Measurements from ENCODE around the gene GTF2A1. TPM values are rescaled to one million over a fixed set of nuclear protein-coding genes. Genes with fewer than 3 reads are reported as not detected.

Gene GTF2A1
- total RNA-seq, 2 experiments from 2014 or later = 46.8 to 48.1 TPM

GRCh38 chr14:81157431-81157830 is 63.3 kb downstream of the GTF2A1 start:
- ChIA-PET POLR2A (no interaction called here), CTCF (interaction anchor here (1.2 kb wide), 1 partner anchor 226 kb away, joined by 4 read pairs; no protein-coding TSS in a partner anchor)

GRCh38 chr14:81153187-81153586 is 67.6 kb downstream of the GTF2A1 start:
- POLR2A ChIA-PET = interaction anchor here (0.5 kb wide), 1 partner anchor 332 kb away, joined by 3 read pairs; no protein-coding TSS in a partner anchor
- CTCF ChIA-PET = no interaction called here

GRCh38 chr14:81148635-81149034 is 72.1 kb downstream of the GTF2A1 start:
- CTCF ChIA-PET = no interaction called here
- POLR2A ChIA-PET = no interaction called here

GRCh38 chr14:81147140-81147897 is 73.4 kb downstream of the GTF2A1 start:
- CTCF ChIA-PET = no interaction called here
- POLR2A ChIA-PET = no interaction called here

- POLR2A ChIA-PET = no interaction called here
- CTCF ChIA-PET = no interaction called here
Observed at GRCh38 chr14:81144824-81145603, 75.7 kb downstream of the GTF2A1 start.

- ChIA-PET CTCF (no interaction called here), POLR2A (no interaction called here)
Observed at GRCh38 chr14:81143793-81144192, 77.0 kb downstream of the GTF2A1 start.

- CTCF ChIA-PET = no interaction called here
Observed at GRCh38 chr14:81141426-81141825, 79.3 kb downstream of the GTF2A1 start.

GRCh38 chr14:81138429-81138828 is 82.3 kb downstream of the GTF2A1 start:
- CTCF ChIA-PET = no interaction called here
- POLR2A ChIA-PET = no interaction called here

More at GRCh38 chr14:81141426-81141825, 79.3 kb downstream of the GTF2A1 start:
- POLR2A ChIA-PET = no interaction called here

GRCh38 chr14:81137316-81137715 is 83.4 kb downstream of the GTF2A1 start:
- ChIA-PET POLR2A (no interaction called here), CTCF (no interaction called here)

- ChIA-PET CTCF (no interaction called here), POLR2A (no interaction called here)
Observed at GRCh38 chr14:81133400-81133799, 87.4 kb downstream of the GTF2A1 start.

GRCh38 chr14:81132468-81132867 is 88.3 kb downstream of the GTF2A1 start:
- ChIA-PET CTCF (no interaction called here), POLR2A (no interaction called here)

- POLR2A ChIA-PET = no interaction called here
- CTCF ChIA-PET = no interaction called here
Observed at GRCh38 chr14:81129242-81129641, 91.5 kb downstream of the GTF2A1 start.

GRCh38 chr14:81127785-81128184 is 93.0 kb downstream of the GTF2A1 start:
- CTCF ChIA-PET = no interaction called here
- POLR2A ChIA-PET = no interaction called here

- ChIA-PET POLR2A (no interaction called here), CTCF (no interaction called here)
Observed at GRCh38 chr14:81125536-81125935, 95.2 kb downstream of the GTF2A1 start.

Other genes starting within 250 kb of the GTF2A1 start
- under 1 TPM; 0.08 to 0.32 TPM for gene STON2, start 179.4 kb upstream of the GTF2A1 start, total RNA-seq